Kidney epithelial cell (primary cell): ENCODE measurements around the gene POLR3E. TPM values are rescaled to one million over a fixed set of nuclear protein-coding genes. Genes with fewer than 3 reads are reported as not detected.

Experiments
- DNase-seq: peaks from one replicate; pipeline ENCODE4 v3.0.0-alpha.2; 2010; ENCODE audit warnings: low read depth
- H3K27me3 ChIP-seq: 2 replicates; pipeline ENCODE4 v1.6.0; 2011; ENCODE audit warnings: low read length; ENCODE audit not compliant: control insufficient read depth, insufficient read depth
- H3K36me3 ChIP-seq: 2 replicates; pipeline ENCODE4 v1.5.1; 2011; ENCODE audit warnings: low read length; ENCODE audit not compliant: control insufficient read depth, insufficient read depth
- H3K4me3 ChIP-seq: 2 replicates; pipeline ENCODE4 v1.5.1; 2011; ENCODE audit warnings: low read depth, mild to moderate bottlenecking, control low read depth, low read length
- total RNA-seq: library from RNA; depleted of rRNA; stranded (reverse); fragments of >200 nt; gene quantifications from 2 replicates; pipeline ENCODE4 v1.2.3, GENCODE V29; 2015
- TF ChIP-seq, protein P1 (sequence below): IDR thresholded peaks from 2 replicates; pipeline ENCODE4 v1.5.1; 2011; ENCODE audit warnings: mild to moderate bottlenecking, moderate library complexity, low read length, control low read depth, inconsistent platforms; ENCODE audit not compliant: insufficient read depth, poor library complexity, severe bottlenecking

POLR3E gene
- total RNA-seq, 1 donor from 2014 or later: 39.4 TPM

DNA sequence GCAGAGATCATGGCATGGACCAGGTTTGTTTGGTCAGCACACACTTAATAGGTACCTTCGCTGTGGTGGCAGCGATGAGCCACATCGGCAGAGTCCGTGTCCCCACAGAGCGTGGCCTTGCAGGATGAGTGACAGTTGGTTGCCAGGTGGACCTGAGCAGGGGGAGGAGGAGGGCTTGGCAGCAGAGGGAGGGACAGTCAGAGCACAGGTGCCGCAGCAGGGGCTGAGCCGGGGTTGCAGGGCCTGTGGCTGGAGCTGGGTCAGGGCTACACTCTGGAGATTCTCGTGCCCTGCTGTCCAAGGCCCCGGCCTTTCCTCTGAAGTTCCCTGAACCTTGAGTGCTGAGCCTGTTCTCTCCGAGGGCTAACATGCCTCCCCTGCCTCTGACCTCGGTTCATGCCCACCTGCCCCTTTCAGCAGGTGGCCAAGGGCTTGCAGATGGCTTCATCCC, 24.8 kb downstream of the POLR3E start:
- Histone ChIP-seq H3K27me3 (no peaks in the 10 kb centered on the region), H3K4me3 (no peak overlapping the region), H3K36me3 (peaks cover 2% of the 10 kb centered on the region)
- no peak for DNase-seq
- TF ChIP-seq, protein P1, sequence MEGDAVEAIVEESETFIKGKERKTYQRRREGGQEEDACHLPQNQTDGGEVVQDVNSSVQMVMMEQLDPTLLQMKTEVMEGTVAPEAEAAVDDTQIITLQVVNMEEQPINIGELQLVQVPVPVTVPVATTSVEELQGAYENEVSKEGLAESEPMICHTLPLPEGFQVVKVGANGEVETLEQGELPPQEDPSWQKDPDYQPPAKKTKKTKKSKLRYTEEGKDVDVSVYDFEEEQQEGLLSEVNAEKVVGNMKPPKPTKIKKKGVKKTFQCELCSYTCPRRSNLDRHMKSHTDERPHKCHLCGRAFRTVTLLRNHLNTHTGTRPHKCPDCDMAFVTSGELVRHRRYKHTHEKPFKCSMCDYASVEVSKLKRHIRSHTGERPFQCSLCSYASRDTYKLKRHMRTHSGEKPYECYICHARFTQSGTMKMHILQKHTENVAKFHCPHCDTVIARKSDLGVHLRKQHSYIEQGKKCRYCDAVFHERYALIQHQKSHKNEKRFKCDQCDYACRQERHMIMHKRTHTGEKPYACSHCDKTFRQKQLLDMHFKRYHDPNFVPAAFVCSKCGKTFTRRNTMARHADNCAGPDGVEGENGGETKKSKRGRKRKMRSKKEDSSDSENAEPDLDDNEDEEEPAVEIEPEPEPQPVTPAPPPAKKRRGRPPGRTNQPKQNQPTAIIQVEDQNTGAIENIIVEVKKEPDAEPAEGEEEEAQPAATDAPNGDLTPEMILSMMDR: no peak

DNA sequence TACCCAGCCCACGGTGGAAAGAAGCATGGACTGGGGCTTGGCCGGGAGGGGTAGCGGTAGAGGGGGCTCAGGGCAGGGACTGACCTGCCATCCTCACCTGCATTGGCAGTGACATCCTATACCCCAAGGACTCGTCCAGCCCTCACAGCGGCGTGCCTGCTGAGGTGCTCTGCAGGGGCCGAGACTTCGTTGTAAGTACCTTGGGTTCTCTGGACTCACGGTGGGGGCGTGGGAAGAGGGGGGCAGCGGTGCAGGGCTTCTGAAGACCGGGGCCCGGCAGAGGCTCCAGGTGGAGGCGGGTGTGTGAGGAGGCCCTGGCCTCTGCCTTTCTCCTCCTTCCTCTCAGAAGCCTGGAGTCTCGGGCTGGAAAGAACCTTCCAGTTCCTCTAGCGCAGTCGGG, 25.5 kb downstream of the POLR3E start:
- H3K27me3 ChIP-seq: no peaks in the 10 kb centered on the region
- no peak overlapping the region for H3K4me3 ChIP-seq
- H3K36me3 ChIP-seq: peaks cover 2% of the 10 kb centered on the region
- TF ChIP-seq, protein P1: no peak
- no peak for DNase-seq

DNA sequence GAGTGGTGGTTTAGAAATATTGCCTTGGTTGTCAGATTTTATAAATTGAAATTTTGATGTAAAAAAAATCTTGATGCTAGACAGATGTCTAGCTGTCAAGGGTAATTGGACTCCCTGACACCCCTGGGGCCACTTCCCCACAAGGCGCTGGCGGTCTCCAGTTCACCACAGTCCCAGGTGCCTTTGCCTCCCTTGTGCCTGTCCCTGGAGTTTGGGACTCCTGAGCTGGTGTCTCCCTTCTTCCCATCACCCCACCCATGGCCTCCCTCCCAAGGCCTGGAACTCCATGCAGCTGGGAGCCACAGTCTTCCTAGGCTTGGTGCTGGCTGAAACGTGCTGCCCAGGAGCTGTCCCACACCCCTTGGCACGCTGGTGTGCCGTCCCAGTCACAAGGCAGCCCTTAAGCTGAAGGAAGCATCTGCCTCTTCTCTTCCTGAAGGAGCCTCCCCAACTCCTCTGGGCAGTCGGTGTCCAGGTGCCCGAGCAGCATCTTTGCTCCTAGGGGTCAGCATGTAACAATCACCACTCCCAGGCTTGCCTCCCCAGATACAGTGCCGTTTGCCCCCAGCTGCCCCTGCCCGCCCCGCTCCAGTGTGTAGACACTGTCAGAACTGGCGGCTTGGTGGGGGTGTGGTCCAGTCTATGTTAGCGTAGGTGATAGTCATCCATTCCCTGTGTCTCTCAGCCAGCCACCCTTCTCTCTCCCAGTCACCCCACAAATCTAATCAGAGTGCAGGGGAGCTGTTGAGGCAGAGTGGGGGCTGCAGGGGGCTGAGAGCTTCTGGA, 26.2 kb downstream of the POLR3E start:
- H3K27me3 ChIP-seq: no peaks in the 10 kb centered on the region
- H3K36me3 ChIP-seq: peaks cover 2% of the 10 kb centered on the region
- TF ChIP-seq, protein P1: no peak
- DNase-seq: no peak
- H3K4me3 ChIP-seq: no peak overlapping the region

DNA sequence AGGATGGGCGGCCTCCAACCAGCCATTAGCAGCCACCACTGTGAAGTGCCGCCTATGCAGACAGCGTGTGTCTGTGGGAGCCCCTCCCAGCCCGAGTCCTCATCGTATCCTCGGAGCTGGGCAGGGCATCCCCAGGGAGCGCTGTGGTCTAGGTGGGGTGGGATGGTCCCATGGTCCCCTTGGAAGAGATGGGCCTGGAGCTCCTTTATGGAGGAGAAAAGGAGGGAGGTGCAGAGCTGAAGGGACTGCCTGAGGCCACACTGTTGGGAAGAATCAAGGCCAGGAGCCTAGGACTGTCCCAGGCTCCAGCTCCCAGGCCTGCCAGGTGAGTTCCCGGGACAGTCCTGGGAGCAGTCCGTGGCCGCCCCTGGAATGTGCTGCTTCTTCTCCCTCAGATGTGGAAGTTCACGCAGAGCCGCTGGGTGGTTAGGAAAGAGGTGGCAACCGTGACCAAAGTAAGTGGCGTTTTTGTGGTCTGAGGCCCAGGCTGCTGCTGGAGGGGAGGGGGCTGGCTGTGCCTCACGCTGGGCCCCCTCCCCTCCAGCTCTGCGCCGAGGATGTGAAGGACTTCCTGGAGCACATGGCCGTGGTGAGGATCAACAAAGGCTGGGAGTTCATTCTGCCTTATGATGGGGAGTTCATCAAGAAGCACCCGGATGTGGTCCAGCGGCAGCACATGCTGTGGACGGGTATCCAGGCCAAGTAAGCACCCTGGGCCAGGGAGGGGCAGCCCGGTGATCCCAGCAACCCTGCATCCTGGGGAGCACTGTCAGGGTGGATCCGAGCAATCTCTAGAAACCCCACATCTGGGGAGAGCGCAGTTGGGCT, 27.0 kb downstream of the POLR3E start:
- TF ChIP-seq, protein P1: no peak
- H3K36me3 ChIP-seq: peaks cover 2% of the 10 kb centered on the region

DNA sequence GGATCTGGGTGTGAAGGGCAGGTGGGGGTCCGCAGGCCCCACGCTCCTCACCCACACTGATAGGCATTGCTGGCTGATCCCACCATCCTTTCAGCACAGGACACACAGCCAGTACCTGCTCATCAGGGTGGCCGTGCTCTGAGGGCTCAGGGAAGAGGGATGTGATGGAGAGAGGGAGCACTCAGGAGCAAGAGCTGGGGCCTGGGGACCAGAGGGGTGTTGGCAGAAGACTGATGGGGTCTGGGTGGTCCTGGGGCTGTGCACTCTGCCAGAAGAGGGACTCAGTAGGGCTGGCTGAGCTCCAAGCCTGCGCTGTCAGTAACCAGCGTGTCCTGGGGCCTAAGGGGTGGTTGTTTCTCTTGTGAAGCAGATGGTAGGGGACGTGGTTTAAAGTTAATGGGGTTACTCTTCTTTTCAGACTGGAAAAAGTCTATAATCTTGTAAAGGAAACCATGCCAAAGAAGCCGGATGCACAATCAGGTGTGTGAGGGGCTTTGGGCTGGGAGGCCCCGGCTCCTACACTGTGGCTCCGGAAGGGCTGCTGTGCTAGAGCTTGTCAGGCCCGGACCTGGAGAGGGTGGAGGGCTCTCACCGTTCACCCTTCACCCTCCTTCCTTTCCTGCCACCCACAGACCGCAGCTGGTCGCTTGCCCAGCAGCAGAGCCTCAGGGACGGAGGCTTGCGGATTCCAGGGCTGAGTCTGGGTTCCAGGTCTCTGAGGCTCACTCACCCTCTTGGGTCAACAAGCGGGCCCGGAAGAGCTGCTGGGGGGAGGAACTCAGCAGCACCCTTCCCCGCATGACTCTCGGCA, 27.8 kb downstream of the POLR3E start:
- Histone ChIP-seq H3K36me3 (peaks cover 2% of the 10 kb centered on the region), H3K27me3 (no peaks in the 10 kb centered on the region), H3K4me3 (no peak overlapping the region)
- no peak for DNase-seq
- TF ChIP-seq, protein P1: no peak

More for the DNA sequence above, 27.0 kb downstream of the POLR3E start:
- Histone ChIP-seq H3K4me3 (no peak overlapping the region), H3K27me3 (no peaks in the 10 kb centered on the region)
- no peak for DNase-seq
